Hippocampal formation (tissue), 2 donors: ENCODE results near the gene ST6GALNAC3.
A peak's percentile ranks its signal among the peaks of the same experiment; 100 is the strongest.

Experiments
- DNase-seq, 2 donors: peaks; one replicate each; lab custom pipeline; 2025; lab: John Stamatoyannopoulos, UW

Gene ST6GALNAC3

DNA sequence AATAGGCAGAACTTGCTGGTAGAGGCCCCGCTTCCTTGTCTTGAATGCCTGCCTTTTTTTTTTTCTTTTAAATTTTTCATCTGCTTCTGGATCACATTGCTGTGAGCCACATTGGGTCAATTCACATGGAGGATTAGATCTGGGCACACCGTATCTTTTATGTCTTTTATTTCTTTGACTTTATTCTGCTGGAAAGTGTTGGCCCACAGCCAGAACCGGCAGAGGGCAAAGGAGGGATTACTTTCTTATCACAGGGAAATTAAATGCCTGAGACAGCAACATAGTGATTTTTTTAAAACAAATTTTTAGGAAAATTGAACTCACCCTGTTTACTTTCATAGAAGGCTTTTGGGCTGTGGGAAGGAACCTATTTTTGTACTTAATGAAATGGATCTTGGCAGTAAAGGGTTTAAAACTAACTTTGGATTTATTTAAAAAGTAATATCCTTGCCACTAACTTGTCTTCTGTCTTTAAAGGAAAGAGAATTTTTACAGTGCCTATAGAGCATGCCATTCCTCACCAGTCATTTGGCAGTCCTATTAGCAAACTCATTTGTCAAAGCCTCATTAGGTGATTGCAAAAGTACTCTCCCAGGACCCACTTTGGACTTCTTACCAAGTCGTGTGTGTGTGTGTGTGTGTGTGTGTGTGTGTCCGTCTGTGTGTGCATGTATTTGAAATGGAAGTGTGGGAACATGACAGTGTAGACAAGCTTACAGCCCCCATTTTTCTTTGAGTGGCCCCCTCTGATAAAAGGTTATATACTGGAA, 68.4 kb downstream of the ST6GALNAC3 start:
- DNase-seq, result no peak

DNA sequence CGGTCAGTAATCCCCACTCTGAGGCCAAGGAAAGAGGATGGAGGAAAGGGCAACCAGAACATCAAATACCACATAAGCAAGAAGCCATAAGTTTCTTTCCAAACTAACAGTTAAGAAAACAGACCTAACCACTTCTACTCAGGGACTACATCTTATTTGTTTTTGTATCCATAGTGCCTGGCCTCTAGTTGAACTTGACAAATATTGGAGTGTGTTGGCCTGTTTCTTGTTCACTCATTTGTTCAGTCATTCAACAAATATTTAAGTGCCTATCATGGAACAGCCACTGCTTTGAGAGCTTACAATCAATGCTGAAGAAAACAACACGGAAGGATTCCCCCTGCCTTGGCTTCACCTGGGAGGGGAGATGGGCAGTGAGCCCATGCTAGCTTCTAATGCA, 69.7 kb downstream of the ST6GALNAC3 start:
- DNase-seq, result no peak

DNA sequence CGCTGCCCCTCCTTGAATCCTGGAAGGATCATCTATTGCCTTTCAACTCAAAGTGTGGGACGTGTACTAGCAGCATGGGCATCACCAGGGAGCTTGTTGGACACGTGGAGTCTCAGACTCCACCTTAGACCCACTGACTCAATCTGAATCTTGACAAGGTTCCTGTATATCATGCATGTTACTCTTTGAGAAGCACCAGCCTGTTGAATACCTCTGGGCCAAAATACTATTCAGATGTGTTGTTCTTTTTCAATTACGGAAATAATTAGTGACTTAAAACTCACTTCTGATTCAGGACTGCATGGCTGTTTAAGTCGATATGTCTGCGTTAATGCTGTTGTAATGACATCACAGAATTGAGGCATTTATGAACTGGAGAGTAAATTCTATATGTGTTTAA, 70.8 kb downstream of the ST6GALNAC3 start:
- DNase-seq, result no peak

DNA sequence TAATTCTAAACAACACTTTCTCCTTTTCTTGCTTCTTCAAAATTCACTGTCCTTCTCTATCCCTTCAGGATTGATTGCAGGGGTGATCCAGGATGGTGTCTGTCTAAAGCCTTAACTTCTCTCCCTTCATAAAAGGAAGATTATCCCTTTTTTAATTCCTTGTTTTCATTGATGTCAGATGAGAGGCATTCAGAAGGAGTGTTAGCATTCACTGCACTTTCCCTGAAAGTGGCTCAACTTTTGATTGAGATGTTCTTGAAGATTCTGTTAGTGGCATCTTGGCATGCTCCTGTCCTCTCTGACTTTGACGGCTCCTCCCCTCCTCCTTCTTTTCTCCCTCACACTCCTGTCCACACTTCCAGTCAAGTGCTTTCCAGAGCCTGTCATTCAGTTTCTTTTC, 71.6 kb downstream of the ST6GALNAC3 start:
- no peak for DNase-seq

DNA sequence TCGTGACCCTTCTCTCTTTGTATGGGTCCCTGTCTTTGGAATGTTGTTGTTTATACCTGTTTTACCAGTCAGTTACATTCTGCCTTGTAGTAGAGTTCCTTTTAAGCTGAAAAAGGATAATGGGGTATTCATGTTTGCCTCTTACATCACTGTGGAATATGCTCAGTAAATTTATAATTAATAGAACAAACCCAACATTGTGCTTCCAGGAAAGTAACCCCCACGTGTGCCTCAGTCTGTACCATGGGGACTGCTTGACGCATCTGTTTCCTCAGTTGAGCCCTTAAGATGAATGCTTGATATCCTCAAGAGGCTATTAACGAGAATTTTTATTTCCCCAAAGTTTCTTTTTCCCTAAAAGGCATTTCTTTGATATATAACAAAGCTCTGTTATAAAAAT, 73.4 kb downstream of the ST6GALNAC3 start:
- peak in 1 of 2 donors; percentile 25 for DNase-seq

DNA sequence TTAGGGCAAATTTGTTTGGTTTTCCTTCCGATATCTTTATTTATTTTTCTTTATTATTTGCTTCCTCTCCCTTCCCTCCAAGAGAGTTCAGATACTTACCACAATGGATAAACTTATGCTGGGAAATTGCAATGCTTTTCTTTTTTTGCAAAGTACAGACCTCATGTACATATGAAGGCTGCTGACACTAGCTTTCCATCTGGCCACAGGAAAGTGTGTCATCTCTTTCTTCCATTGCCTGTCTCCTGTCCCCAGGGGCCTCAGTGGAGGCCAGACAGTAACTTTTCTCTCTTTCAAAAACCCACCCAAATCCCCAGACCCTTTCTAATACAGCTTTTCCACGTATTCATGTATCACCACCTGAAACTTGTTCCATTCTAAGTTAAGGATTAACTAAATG, 73.9 kb downstream of the ST6GALNAC3 start:
- DNase-seq, result no peak

DNA sequence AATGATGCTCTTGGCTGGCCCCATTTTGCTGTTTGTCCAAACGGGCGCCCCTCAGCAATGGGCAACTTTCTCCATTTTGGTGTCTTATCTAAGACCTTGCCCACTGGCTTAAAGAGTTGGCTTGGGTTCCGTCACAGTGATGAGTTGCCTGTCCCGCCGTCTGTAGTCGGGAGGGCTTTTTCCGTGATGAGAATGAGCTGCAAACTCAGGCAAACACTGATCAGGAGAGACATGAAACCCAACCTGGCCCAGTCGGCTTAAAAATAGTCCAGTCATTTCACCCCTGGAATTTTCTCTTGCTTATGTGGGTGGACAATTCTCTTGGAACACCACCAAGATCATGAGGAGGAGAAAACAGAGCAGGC, 79.3 kb downstream of the ST6GALNAC3 start:
- no peak for DNase-seq

DNA sequence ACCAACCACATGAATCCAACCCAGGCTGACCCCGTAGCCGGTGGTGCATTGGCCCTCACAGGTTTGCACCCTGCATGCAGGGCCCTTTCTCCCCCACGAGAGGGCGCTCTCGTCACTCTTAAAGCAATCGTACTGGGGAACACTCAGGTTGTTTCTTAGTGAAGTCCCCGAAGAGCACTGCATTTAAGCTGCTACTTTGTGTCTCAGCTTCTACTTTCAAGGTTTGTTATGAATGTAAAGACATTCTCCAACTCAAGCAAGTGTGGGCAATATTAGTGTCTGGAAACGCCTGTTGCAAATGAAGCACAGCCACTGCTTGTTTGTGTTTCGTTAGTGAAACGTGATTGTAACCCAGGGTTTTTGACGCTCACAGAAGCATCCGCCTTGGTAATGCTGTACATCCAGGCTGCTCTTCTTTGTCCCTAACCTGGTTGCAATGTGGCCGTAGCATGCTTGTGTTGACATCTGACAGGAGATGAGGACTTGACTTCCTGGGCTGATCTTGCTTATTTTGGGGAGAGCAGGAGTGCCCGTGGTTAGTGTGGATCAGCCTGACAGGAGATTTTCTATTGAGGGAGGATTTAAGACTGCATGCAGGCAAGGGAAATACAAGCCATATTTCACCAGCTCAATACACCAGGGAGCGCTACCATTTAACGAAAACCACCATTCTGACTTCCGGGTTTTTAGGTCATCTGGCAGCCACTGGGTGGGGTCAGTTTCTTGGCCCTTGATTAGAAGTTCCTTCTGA, 79.8 kb downstream of the ST6GALNAC3 start:
- DNase-seq, result peak; percentile 77 to 88

DNA sequence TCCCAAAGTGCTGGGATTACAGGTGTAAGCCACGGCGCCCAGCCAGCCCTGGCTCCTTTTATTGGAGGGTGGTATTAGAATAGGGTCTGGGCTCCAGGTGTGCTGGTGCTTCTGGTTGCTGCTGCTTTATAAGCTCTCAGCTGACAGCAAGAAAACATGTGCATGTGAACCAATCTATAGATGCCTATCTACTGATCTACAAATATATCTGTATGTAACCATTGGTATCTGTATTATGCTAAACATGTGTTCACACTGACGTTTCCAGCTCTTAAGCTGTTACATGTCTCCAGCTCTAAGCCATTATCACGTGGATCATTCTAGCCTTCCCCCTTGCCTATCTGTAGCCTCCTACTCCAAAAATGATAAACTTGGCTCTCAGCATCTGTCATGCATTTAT, 82.4 kb downstream of the ST6GALNAC3 start:
- no peak for DNase-seq

DNA sequence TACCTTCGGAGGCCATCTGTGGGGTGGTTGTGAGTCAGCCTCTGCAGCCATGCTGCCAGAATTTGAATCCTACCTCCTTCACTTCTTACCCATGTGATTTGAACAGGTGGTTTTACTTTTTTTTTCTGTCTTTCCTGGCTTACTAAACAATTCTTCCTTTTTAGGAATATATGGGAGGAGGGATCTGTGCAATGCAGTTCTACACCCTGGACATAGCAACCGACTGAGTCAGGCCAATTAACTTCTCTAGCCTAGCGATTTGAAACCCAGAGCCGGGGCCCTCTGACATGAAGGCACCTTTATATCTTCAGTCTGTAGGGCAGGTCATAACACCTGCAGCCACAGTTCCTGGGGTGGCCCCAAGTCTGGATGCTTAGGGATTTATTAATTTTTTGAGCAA, 83.6 kb downstream of the ST6GALNAC3 start:
- DNase-seq, result no peak

DNA sequence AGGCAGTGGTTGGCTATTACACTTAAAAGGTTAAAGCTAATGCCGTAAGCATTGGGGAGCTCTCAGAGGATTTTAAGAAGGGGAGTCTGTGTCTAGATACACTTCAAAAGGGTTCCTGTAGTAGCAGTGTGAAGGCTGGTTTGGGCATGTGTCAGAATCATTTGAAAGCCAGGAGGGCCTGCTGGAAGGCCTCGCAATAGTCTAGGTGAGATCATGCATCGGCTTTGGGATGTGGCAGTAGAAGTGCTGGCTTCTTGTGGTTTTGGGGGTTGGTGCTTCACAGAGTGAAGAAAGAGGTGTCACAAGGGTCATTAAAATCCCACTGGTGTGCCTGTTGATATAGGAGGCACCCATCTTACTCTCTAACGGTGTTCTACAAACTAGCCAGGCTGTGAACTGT, 85.7 kb downstream of the ST6GALNAC3 start:
- no peak for DNase-seq

DNA sequence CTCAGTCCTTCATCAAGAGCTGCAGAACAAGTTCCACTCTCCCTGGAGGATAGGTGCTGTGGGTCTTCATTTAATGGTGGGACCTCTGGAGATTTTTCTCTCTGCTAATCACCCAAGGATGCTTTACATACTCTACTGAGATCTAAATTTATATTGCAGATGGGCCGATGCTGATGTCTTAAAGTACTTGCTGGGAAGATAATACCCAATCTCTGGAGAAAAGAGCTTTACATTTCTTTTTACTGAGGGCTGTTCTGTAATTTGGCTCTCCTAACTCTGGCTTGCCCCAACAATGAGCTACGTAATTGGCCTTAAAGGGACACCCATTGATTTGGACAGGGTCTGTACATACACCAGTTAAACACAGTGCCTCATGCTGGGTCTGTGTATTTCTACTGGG, 86.9 kb downstream of the ST6GALNAC3 start:
- DNase-seq, result no peak

DNA sequence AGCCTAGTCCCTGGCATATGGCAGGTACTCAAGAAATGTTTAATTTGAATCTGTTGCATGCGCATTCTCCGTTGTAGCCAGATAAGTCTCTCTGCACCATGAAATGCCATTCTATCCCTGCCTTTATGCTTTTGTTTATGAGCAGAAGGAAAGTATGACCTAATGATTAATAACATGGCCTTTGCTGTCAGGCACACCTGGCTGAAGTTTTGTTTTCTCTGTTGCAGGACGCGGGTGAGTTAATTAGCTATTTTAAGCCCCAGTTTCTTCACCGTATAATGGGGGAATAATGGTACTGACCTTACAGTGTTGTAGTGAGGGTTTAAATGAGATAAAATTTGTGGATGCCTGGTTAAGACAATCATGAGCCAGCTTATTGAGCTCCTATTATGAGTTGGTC, 87.7 kb downstream of the ST6GALNAC3 start:
- DNase-seq, result no peak

DNA sequence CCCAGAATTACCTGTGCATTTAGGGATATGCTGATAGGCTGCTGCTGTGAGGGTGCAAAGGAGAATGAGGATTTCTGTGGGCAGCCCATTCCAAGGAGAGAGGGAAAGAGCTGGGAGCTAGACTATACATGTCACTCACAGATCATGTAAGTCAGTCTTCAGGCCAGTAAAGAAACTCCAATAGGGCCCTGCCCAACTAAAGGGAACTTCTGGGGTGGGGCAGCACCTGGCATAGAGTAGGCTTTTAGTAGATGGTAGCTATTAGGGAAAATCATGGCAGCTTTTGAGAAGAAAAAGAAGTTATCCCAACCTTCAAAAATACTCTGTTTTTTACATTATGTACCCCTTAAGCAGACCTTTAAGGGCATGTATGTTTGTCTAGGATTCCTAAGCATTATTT, 89.6 kb downstream of the ST6GALNAC3 start:
- DNase-seq, result no peak

DNA sequence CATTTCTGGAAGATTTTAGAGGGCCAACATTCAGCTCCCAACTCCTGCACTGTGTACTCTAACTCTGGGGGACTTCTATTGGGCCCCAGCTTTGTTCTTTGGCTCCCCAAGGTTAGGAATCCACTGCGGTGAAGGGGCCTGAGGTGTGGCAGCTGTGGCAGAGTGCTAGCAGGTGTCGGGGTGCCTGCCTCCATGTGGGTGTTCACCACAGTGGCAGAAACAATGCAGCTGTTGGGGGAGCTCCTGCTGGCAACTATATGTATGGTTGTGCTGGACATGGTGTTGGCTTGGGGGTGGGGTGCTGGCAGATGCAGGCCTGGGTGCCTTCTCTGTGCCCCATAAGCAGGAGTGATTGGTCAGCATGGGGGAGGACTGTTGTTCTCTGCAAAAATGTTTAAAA, 95.5 kb downstream of the ST6GALNAC3 start:
- DNase-seq, result no peak

DNA sequence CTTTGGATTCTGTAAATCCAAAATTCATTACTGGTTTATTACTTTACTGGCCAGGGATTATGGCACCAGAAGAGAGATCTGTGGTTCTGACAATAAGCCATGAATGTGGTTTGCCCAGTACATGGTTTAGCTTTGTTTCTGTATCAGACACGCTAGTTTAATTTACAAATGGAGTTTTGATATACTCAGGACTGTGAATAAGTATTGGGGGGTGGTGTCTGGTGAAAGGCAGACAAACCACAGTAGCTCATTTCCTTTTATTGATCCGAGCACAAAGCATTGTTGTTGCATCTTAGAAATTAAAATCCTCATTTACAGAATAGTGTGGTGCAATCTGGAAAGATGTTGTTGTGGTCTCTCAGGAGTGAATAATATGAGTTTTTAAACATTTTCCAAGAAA, 96.0 kb downstream of the ST6GALNAC3 start:
- no peak for DNase-seq

DNA sequence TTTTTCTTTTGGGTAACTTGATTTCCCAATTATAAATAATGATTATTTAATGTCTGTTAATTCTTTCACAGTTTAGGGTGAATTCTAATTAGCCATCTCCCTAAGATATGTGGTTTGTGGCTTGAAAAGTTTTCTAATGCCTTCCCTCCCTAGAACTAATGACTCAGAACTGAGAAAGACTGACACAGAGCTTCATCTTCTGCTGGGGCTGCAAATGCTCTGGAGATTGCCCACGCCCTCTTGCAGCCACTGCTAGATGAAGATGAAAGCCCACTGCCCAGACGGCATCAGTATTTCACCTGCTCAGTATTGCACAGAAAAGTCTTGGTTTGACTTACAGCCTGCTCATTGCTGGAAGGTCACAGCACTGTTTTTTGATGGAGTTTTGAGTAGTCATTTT, 101.5 kb downstream of the ST6GALNAC3 start:
- DNase-seq, result no peak

DNA sequence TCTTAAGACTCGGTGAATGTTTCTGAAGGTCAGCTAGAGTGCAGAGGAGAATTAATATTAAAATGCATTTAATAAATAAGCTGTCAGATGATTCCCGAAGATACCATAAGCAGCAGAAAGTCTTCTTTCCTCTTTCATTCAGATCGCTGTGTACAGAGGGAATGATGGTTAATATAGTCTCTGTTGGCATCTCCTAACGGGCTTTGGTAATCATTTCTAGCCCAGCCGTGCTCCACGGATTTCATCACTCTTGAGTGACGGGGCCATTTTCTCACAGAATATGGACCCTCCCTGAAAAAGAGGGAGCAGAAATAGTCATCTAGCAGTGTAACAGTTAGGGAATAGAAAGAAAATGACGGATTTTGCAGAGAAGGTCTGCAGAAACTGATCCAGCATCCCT, 103.1 kb downstream of the ST6GALNAC3 start:
- no peak for DNase-seq

DNA sequence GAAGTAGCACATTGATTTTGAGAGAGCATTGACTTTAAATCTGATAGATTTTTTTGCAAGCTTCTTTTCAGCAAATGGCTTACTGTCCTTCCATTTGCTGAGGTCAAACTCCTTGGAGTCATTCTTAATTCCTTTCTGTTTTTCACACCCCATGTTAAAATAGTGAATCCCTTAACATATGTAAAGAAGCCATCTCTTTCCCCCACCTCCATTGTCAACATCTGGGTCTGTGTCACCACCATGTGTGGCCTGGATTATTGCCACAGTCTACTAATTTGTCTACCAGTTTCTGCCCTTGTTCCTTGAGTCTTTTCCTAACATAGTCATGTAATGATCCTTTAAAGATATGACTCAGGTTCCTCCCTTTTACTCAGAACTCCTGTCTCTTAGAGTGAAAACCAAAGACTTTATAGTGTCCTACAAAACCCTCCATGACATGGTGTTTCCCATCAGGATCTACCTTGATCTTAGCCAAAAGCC, 104.7 kb downstream of the ST6GALNAC3 start:
- no peak for DNase-seq

DNA sequence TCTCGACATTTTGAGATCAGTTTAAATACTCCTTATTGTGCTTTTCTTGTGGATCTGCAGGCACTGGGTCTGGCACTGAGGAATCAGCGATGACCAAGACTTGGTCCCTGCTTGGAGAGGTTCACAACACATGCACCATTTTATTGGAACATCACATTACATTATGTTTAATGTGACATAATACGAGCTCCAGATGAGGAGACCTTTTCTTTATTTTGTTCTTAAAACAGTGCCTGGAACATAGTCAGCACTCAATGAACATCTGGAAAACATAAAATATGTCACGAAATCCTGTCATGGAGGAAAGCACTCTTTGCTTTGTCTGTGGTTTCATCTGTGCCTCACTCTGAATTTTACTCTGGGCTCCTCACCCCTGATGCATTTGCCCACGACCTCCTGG, 110.7 kb downstream of the ST6GALNAC3 start:
- no peak for DNase-seq

DNA sequence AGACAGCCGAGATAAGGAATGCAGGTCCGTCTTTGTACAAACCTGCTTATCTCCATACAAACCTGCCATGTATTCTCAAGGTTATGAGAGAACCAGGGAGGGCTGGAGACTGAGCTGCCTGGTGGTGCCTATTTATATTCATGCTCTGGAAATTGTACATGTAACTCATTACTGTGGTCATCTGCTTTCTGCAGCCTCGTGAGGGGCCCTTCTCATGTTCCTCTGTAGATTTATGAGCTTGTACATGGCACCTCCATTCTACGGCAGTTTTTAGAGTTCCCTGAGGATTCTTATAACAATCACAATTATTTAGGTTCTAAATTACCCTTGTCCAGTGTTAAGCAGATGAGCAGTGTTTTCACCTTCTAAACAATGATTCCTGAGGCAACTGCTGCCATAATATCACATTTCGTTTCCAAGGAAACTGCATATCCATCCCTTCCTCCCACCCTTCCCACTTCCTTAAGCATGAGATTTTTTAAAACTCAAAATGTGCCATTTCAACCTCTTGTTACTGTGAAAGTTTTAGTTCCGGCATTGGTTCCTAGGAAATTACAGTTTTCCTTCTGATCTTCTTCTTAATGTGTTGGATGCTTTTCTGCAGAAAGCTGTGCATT, 112.1 kb downstream of the ST6GALNAC3 start:
- no peak for DNase-seq

DNA sequence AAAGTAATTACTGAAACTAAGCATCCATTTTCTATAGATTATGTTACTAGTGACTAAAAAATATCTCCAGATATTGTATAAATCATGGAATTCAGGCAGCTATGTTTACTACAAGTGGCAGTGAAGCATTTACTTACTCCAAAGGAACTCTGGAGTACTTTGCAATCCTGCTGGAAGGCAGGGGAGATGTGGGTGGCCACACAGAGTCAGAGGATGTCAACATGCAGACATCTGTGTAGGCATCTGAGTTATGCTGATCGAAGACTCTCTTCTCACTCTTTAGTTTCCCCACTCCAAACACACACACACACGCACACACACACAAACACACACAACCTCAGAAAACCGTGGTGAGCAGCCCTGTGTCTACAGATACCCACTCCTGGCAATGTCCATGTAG, 112.9 kb downstream of the ST6GALNAC3 start:
- no peak for DNase-seq

DNA sequence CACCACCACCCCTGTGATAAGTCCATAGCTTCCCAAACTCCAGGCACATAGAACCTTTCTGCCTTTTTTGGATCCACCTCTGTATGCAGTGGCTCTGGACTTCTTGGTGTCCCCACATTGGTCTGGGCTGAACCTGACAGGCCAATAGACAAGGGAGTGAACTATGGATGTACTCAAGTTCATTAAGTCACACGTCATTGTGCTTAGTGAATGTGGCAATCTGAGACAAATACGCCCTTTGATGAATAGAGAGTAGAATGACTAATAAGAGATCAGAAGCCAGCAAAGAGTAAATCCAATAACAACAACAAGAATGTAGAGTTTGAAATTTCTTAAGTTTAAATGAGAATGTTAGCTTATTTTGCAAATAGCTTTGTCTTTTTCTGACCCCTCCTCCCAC, 114.8 kb downstream of the ST6GALNAC3 start:
- DNase-seq, result no peak
